ENCODE results near the gene CD274. TPM values are rescaled to one million over a fixed set of nuclear protein-coding genes. Genes with fewer than 3 reads are reported as not detected.

The CD274 gene
- total and polyA plus RNA-seq, 10 of the 15 experiments (the other 5 are each of a cell fraction or from before 2014, with no cell fraction given): 9.4 to 128 (median 24.6) TPM

GRCh38 chr9:5450359-5451091, at the start of gene CD274 (continued):
- TF ChIP-seq, protein P1, sequence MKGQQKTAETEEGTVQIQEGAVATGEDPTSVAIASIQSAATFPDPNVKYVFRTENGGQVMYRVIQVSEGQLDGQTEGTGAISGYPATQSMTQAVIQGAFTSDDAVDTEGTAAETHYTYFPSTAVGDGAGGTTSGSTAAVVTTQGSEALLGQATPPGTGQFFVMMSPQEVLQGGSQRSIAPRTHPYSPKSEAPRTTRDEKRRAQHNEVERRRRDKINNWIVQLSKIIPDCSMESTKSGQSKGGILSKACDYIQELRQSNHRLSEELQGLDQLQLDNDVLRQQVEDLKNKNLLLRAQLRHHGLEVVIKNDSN (IDR thresholded peaks at IDR 0.05; ENCODE audit: borderline replicate concordance, extremely low read length, insufficient read depth, low read depth, low read length): no peak
- no peak for TF ChIP-seq SREBF1 (IDR thresholded peaks at IDR 0.05; ENCODE audit: low read length)
- TF ChIP-seq EP300 (IDR thresholded peaks at IDR 0.05; ENCODE audit: borderline replicate concordance in 1 of 2, control insufficient read depth in 1 of 2, low read depth in 2 of 2, low read length in 2 of 2): 0 out of 4 replicates have a peak, but pooled peaks of 1 of the 2 experiments have one; percentile 33
- TF ChIP-seq, protein P2, sequence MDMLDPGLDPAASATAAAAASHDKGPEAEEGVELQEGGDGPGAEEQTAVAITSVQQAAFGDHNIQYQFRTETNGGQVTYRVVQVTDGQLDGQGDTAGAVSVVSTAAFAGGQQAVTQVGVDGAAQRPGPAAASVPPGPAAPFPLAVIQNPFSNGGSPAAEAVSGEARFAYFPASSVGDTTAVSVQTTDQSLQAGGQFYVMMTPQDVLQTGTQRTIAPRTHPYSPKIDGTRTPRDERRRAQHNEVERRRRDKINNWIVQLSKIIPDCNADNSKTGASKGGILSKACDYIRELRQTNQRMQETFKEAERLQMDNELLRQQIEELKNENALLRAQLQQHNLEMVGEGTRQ (IDR thresholded peaks at IDR 0.05; ENCODE audit: borderline replicate concordance, low read depth, low read length): no peak
- TF ChIP-seq, protein P3, sequence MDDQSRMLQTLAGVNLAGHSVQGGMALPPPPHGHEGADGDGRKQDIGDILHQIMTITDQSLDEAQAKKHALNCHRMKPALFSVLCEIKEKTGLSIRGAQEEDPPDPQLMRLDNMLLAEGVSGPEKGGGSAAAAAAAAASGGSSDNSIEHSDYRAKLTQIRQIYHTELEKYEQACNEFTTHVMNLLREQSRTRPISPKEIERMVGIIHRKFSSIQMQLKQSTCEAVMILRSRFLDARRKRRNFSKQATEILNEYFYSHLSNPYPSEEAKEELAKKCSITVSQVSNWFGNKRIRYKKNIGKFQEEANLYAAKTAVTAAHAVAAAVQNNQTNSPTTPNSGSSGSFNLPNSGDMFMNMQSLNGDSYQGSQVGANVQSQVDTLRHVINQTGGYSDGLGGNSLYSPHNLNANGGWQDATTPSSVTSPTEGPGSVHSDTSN (IDR thresholded peaks at IDR 0.05; ENCODE audit: insufficient replicate concordance, low read depth, low read length): peak; percentile 11
- TF ChIP-seq YBX1 (IDR thresholded peaks at IDR 0.05): no peak
- TF ChIP-seq ZNF274 (IDR thresholded peaks at IDR 0.05; ENCODE audit: insufficient read depth, insufficient read length): no peak
- TF ChIP-seq, protein P4, sequence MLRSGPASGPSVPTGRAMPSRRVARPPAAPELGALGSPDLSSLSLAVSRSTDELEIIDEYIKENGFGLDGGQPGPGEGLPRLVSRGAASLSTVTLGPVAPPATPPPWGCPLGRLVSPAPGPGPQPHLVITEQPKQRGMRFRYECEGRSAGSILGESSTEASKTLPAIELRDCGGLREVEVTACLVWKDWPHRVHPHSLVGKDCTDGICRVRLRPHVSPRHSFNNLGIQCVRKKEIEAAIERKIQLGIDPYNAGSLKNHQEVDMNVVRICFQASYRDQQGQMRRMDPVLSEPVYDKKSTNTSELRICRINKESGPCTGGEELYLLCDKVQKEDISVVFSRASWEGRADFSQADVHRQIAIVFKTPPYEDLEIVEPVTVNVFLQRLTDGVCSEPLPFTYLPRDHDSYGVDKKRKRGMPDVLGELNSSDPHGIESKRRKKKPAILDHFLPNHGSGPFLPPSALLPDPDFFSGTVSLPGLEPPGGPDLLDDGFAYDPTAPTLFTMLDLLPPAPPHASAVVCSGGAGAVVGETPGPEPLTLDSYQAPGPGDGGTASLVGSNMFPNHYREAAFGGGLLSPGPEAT (IDR thresholded peaks at IDR 0.05; ENCODE audit: low read depth): peak; percentile 69
- no peak for TF ChIP-seq ZBED1 (IDR thresholded peaks at IDR 0.05; ENCODE audit: borderline replicate concordance)
- peak; percentile 57 to 86 (median 81) for TF ChIP-seq CTCF (IDR thresholded peaks at IDR 0.05 in 2 of 3, conservative IDR thresholded peaks at IDR 0.05 in 1 of 3; ENCODE audit: control insufficient read depth in 2 of 3, extremely low read depth in 1 of 3, insufficient read depth in 1 of 3, low read depth in 3 of 3, low read length in 3 of 3)
- no peak for TF ChIP-seq ZBTB11 (CRISPR knock-in tag; IDR thresholded peaks at IDR 0.05)
- peak; percentile 94 for TF ChIP-seq TCF12 (IDR thresholded peaks at IDR 0.05; ENCODE audit: low read depth, low read length)
- TF ChIP-seq, protein P5, sequence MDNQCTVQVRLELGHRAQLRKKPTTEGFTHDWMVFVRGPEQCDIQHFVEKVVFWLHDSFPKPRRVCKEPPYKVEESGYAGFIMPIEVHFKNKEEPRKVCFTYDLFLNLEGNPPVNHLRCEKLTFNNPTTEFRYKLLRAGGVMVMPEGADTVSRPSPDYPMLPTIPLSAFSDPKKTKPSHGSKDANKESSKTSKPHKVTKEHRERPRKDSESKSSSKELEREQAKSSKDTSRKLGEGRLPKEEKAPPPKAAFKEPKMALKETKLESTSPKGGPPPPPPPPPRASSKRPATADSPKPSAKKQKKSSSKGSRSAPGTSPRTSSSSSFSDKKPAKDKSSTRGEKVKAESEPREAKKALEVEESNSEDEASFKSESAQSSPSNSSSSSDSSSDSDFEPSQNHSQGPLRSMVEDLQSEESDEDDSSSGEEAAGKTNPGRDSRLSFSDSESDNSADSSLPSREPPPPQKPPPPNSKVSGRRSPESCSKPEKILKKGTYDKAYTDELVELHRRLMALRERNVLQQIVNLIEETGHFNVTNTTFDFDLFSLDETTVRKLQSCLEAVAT (IDR thresholded peaks at IDR 0.05): peak; percentile 95
- no peak for TF ChIP-seq JUNB (IDR thresholded peaks at IDR 0.05)
- TF ChIP-seq BMI1 (IDR thresholded peaks at IDR 0.05; ENCODE audit: borderline replicate concordance): no peak
- TF ChIP-seq KAT2A (conservative IDR thresholded peaks at IDR 0.05; ENCODE audit: control insufficient read depth, low read depth, low read length): no peak

Data from GM12878 (cell line).